Subcutaneous adipose tissue (tissue), 4 donors: ENCODE data around the gene PSTPIP1. TPM values are rescaled to one million over a fixed set of nuclear protein-coding genes. Genes with fewer than 3 reads are reported as not detected.

Experiments used
- CTCF ChIP-seq: fragments of 450-650 bp; IDR thresholded peaks from one replicate; pipeline ENCODE4 v1.5.1; 2016; ENCODE audit warnings: low read depth, mild to moderate bottlenecking, control low read depth, antibody characterized with exemption, moderate library complexity
- total RNA-seq, 4 donors: library from RNA; depleted of rRNA; stranded (reverse); fragments of >200 nt; gene quantifications; one replicate each; pipeline ENCODE4 v1.1.0, GENCODE V29; 2016

Gene PSTPIP1
- total RNA-seq, 4 donors from 2014 or later = 6.7 to 37.7 (median 26.7) TPM

DNA sequence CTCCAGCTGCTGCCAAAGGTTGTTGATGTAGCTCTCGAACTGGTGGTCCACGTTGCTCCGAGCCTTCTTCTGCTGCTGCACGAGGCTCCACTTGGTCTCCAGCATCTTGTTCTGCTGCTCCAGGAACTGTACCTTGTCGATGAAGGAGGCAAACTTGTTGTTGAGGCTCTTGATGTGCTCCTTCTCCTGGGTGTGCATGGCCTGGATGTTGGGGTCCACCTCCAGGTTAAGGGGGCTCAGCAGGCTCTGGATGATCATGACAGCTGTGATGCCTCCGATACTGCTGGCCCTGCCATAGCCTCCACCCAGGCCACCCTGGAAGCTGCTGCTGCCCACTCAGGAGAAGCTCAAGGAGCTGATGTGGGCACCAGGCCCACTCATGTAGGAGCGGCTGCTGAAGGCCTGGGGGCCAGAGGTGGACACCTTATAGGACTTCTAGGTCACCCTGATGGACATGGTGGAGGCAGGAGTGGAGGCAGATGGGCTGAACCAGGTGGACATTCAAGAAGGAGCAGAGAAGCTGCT is 14.9 kb upstream of the PSTPIP1 start:
- TF ChIP-seq CTCF = no peak

- no peak for TF ChIP-seq CTCF
Measured at GRCh38 chr15:76982356-76982755, 12.6 kb upstream of the PSTPIP1 start.

GRCh38 chr15:76982756-76983155 is 12.2 kb upstream of the PSTPIP1 start:
- no peak for TF ChIP-seq CTCF

DNA sequence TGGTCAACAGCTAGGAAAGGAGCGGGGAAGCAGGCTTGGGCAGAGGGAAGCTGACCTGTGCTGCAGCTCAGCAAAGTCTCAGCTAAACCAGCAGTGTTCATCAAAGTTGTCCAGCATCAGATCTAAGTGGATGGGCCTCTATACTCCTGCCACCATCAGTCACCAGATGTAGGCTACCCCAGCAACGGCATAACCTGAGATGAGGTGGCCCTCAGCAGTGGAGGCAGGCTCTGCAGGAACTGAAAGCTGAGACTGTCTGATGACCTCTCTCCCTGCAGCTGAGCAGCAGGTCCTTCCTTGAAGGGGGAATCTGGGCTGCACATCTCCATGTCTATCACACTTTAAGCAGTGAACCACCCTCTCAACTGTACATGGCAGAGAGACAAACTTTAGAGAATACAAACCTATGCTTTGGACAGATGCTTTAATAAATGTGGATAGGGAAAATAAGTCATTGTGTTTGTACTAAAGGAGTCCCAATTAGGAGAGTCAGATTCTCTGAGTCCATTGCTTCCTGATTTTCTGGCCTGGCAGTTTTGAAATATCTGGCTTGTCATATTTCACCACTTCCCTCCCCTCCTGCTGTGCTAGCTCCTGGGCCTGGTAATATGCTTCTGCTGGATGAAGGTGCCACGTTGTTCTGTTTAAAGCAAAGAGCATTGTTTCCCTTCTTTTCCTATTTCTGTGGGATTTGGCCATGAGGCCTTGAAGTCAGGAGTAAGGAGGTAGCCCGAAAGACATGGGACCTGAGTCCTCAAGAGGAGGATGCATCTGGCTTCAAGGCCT is 11.1 kb upstream of the PSTPIP1 start:
- TF ChIP-seq CTCF = no peak

GRCh38 chr15:76986743-76987142 is 8.2 kb upstream of the PSTPIP1 start:
- TF ChIP-seq CTCF = no peak

GRCh38 chr15:76987276-76987675 is 7.7 kb upstream of the PSTPIP1 start:
- TF ChIP-seq CTCF = no peak

DNA sequence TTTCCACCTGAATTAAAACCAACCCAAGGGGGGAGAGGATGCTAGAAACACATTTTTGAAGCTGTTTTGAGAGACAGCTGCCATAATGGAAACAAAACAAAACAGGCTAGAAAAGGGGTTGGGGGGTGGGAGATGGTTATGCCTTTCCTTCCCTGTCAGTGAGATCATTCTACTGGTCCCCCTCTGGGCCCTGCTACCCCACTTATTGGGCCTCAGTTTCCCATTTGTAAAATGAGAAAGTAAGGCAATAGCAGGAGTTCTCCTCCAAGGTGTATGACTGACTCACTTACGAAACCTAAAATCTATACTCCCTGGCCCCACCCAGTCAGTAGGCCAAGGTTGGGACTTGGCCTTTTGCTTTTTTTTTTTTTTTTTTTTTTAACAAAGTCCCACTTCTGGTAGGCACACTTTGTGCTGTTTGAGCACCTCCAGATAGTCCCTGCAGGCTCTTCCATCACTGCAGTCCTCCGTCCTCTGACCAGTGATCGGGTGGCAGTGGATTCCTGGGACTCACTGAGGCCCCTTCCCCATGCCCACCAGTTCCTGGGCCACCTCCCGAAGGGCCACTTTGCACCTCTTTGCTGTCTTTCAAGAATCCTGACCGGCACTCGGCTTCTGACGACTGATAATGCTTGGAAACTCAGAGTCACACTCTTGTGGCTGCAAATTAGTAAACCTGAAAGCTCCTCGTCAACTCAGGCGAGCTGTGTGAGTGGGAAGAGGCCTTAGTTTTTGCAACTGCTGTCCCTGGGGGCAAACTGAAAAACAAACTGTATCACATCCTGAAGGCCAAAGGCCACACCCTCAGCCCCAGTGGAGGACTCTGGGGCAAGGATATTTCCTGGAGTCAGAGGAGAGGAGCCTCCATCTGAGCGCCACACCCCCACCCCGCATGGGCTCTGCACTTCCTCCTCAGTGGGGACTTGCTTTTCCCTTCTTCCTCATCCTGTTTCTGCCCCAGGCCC is 6.7 kb upstream of the PSTPIP1 start:
- no peak for TF ChIP-seq CTCF
